ENCODE results near the gene DUS4L.

The DUS4L gene

GRCh38 chr7:107613439-107613838 is 49.7 kb downstream of the DUS4L start:
- no peak for DNase-seq (ENCODE audit: extremely low read depth in 1 of 2, low read depth in 1 of 2)

- DNase-seq (ENCODE audit: extremely low read depth in 1 of 2, low read depth in 1 of 2): no peak
These were observed 50.2 kb downstream of the DUS4L start for GRCh38 chr7:107613948-107614347.

- no peak for DNase-seq (ENCODE audit: extremely low read depth in 1 of 2, low read depth in 1 of 2)
These were observed 50.7 kb downstream of the DUS4L start for GRCh38 chr7:107614425-107614824.

- DNase-seq (ENCODE audit: extremely low read depth in 1 of 2, low read depth in 1 of 2): no peak
These were observed 52.3 kb downstream of the DUS4L start for GRCh38 chr7:107615910-107616680.

- DNase-seq (ENCODE audit: extremely low read depth in 1 of 2, low read depth in 1 of 2): no peak
These were observed 58.7 kb downstream of the DUS4L start for GRCh38 chr7:107622429-107622828.

- no peak for DNase-seq (ENCODE audit: extremely low read depth in 1 of 2, low read depth in 1 of 2)
These were observed 59.1 kb downstream of the DUS4L start for GRCh38 chr7:107622894-107623293.

GRCh38 chr7:107627002-107627401 is 63.2 kb downstream of the DUS4L start:
- no peak for DNase-seq (ENCODE audit: extremely low read depth in 1 of 2, low read depth in 1 of 2)
